Smooth muscle cell (in vitro differentiated cells): Measurements from ENCODE around the gene NFKB2. TPM values are rescaled to one million over a fixed set of nuclear protein-coding genes. Genes with fewer than 3 reads are reported as not detected.

Source experiments
- DNase-seq: peaks from one replicate; lab custom pipeline; 2025; ENCODE audit not compliant: unreplicated experiment; lab: John Stamatoyannopoulos, UW
- H2AFZ ChIP-seq: fragments of 200-600 bp; sonication (generic); 2 replicates; pipeline ENCODE4 v1.6.0; 2016; ENCODE audit warnings: antibody characterized with exemption, low read depth, mild to moderate bottlenecking
- H3F3A ChIP-seq: fragments of 200-600 bp; sonication (generic); 2 replicates; pipeline ENCODE4 v1.6.0; 2017; ENCODE audit warnings: antibody characterized with exemption, low read depth
- H3K27ac ChIP-seq: fragments of 200-600 bp; sonication (generic); 2 replicates; pipeline ENCODE4 v1.5.1; 2016; ENCODE audit warnings: low read depth, mild to moderate bottlenecking
- H3K27me3 ChIP-seq: fragments of 200-600 bp; sonication (generic); 2 replicates; pipeline ENCODE4 v1.6.1; 2016; ENCODE audit warnings: low read depth, mild to moderate bottlenecking
- H3K36me3 ChIP-seq: fragments of 200-600 bp; sonication (generic); 2 replicates; pipeline ENCODE4 v1.5.1; 2016; ENCODE audit warnings: low read depth
- H3K4me1 ChIP-seq: fragments of 200-600 bp; sonication (generic); 2 replicates; pipeline ENCODE4 v1.5.1; 2016; ENCODE audit warnings: low read depth
- H3K4me2 ChIP-seq: fragments of 200-600 bp; sonication (generic); 2 replicates; pipeline ENCODE4 v1.6.0; 2016; ENCODE audit warnings: mild to moderate bottlenecking
- H3K4me3 ChIP-seq: fragments of 200-600 bp; sonication (generic); 2 replicates; pipeline ENCODE4 v1.5.1; 2016; ENCODE audit warnings: mild to moderate bottlenecking
- H3K79me2 ChIP-seq: fragments of 200-600 bp; sonication (generic); 2 replicates; pipeline ENCODE4 v1.6.0; 2016; ENCODE audit warnings: low read depth, mild to moderate bottlenecking
- H3K9ac ChIP-seq: fragments of 200-600 bp; sonication (generic); 2 replicates; pipeline ENCODE4 v1.6.0; 2016; ENCODE audit warnings: low read depth
- H3K9me3 ChIP-seq: fragments of 200-600 bp; sonication (generic); replicated peaks from 2 replicates; pipeline ENCODE4 v1.5.1; 2016; ENCODE audit warnings: low read depth
- H4K20me1 ChIP-seq: fragments of 200-600 bp; sonication (generic); 2 replicates; pipeline ENCODE4 v1.6.0; 2016; ENCODE audit warnings: low read depth
- CTCF ChIP-seq: fragments of 200-600 bp; sonication (generic); IDR thresholded peaks from 2 replicates; pipeline ENCODE4 v1.5.1; 2017; ENCODE audit warnings: borderline replicate concordance, mild to moderate bottlenecking, antibody characterized with exemption; ENCODE audit not compliant: insufficient read depth, poor library complexity, severe bottlenecking
- WGBS: methylation state at CpG from one replicate; pipeline ENCODE4 v1.1.7; 2016; ENCODE audit warnings: low lambda C conversion rate; 5-methylcytosine and 5-hydroxymethylcytosine counted together
- polyA plus RNA-seq: library from polyadenylated mRNA; unstranded; fragments of >200 nt; fragmentation: Nextera tagmentation; extraction: Ambion mirVana; gene quantifications from 2 replicates; pipeline ENCODE4 v1.2.1, GENCODE V29; 2016
- total RNA-seq: library from RNA; depleted of rRNA; stranded (reverse); fragments of >200 nt; gene quantifications from 2 replicates; pipeline ENCODE4 v1.2.3, GENCODE V29; 2014

NFKB2 gene
- total and polyA plus RNA-seq, 2 experiments from 2014 or later = 32.6 to 38.1 TPM

GRCh38 chr10:102426803-102427287, 31.3 kb downstream of the NFKB2 start:
- H3K27me3 ChIP-seq = no peaks in the 10 kb centered on the region
- H3K4me3 ChIP-seq = no peak overlapping the region
- no peak for TF ChIP-seq CTCF
- H3K9ac ChIP-seq = no peak overlapping the region
- WGBS = 72% methylated on average over 7 of the region's 7 CpGs
- peaks cover 11% of the 10 kb centered on the region for H3F3A ChIP-seq
- DNase-seq = no peak
- peaks cover 8% of the 10 kb centered on the region for H3K79me2 ChIP-seq
- H3K4me1 ChIP-seq = peaks cover 13% of the 10 kb centered on the region
- H4K20me1 ChIP-seq = peaks cover 8% of the 10 kb centered on the region
- H3K36me3 ChIP-seq = no peaks in the 10 kb centered on the region
- no peak overlapping the region for H2AFZ ChIP-seq
- H3K9me3 ChIP-seq = no peaks in the 10 kb centered on the region
- no peak overlapping the region for H3K27ac ChIP-seq
- no peak overlapping the region for H3K4me2 ChIP-seq

- no peaks in the 10 kb centered on the region for H3K36me3 ChIP-seq
- H3K4me3 ChIP-seq = no peak overlapping the region
- no peaks in the 10 kb centered on the region for H3K9me3 ChIP-seq
- H3K4me1 ChIP-seq = peaks cover 8% of the 10 kb centered on the region
- no peak for DNase-seq
- no peak for TF ChIP-seq CTCF
- H3K27ac ChIP-seq = no peak overlapping the region
- WGBS = 90% methylated on average over 8 of the region's 8 CpGs
- no peaks in the 10 kb centered on the region for H3K27me3 ChIP-seq
- peaks cover 3% of the 10 kb centered on the region for H3K79me2 ChIP-seq
- H4K20me1 ChIP-seq = no peaks in the 10 kb centered on the region
- H2AFZ ChIP-seq = no peak overlapping the region
- no peak overlapping the region for H3K9ac ChIP-seq
- no peak overlapping the region for H3K4me2 ChIP-seq
- H3F3A ChIP-seq = no peaks in the 10 kb centered on the region
Observed at GRCh38 chr10:102429468-102429867, 34.0 kb downstream of the NFKB2 start.

- no peak for TF ChIP-seq CTCF
- Histone ChIP-seq H3K79me2 (peaks cover 11% of the 10 kb centered on the region), H4K20me1 (no peaks in the 10 kb centered on the region), H3K4me3 (peak overlapping the region; percentile 97), H3F3A (no peaks in the 10 kb centered on the region), H3K9me3 (no peaks in the 10 kb centered on the region), H3K9ac (peak overlapping the region; percentile 89), H3K36me3 (no peaks in the 10 kb centered on the region), H3K4me1 (peaks cover 23% of the 10 kb centered on the region), H3K4me2 (peak overlapping the region; percentile 100), H2AFZ (peak overlapping the region; percentile 97), H3K27ac (peak overlapping the region; percentile 59), H3K27me3 (no peaks in the 10 kb centered on the region)
- DNase-seq = no peak
- 23% methylated on average over 4 of the region's 4 CpGs for WGBS
Observed at GRCh38 chr10:102431452-102432124, 36.1 kb downstream of the NFKB2 start.
